Fibroblast of pulmonary artery (primary cell): Measurements from ENCODE around the gene INPP5J.

Experiments
- DNase-seq: peaks from one replicate; pipeline ENCODE4 v3.0.0-alpha.2; 2010; ENCODE audit warnings: low read depth
- H3K4me3 ChIP-seq: replicated peaks from 2 replicates; pipeline ENCODE4 v1.5.1; 2011; ENCODE audit warnings: low read depth, mild to moderate bottlenecking, control low read depth, low read length, moderate library complexity
- CTCF ChIP-seq: IDR thresholded peaks from 2 replicates; pipeline ENCODE4 v1.5.1; 2011; ENCODE audit warnings: mild to moderate bottlenecking, control low read depth, low read length, inconsistent platforms; ENCODE audit errors: missing control alignments

The INPP5J gene

GRCh38 chr22:31173386-31174145 is 50.8 kb downstream of the INPP5J start:
- H3K4me3 ChIP-seq: no peak overlapping the region
- TF ChIP-seq CTCF: no peak
- peak; percentile 77 for DNase-seq

- no peak for DNase-seq
- no peak for TF ChIP-seq CTCF
- H3K4me3 ChIP-seq: no peak overlapping the region
Observed at GRCh38 chr22:31176923-31177322, 54.2 kb downstream of the INPP5J start.

- no peak overlapping the region for H3K4me3 ChIP-seq
- peak; percentile 74 for DNase-seq
- no peak for TF ChIP-seq CTCF
Observed at GRCh38 chr22:31177420-31178162, 54.8 kb downstream of the INPP5J start.

DNA sequence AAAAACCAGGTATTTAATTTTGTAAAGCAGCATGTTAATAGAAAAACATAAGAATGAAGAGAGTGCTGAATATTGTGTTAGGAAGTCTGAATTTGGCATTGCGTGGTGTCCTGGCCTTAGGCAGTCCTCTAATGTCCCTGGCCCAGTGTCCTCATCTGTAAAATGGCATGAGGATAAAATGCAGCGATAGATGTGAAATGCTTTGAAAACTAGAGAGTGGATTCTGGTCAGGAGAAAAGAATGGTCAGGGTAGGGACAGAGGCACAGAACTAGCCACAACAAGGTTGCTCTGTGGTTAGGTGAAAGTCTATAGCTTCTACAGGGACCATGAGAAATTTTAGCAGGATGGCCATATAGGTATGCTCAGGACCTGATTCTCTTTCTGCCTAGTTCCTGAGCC is 56.1 kb downstream of the INPP5J start:
- TF ChIP-seq CTCF: no peak
- no peak overlapping the region for H3K4me3 ChIP-seq
- no peak for DNase-seq

GRCh38 chr22:31179345-31179744 is 56.6 kb downstream of the INPP5J start:
- H3K4me3 ChIP-seq: no peak overlapping the region

GRCh38 chr22:31184015-31184414 is 61.2 kb downstream of the INPP5J start:
- no peak for DNase-seq
- no peak for TF ChIP-seq CTCF
- no peak overlapping the region for H3K4me3 ChIP-seq

More at GRCh38 chr22:31179345-31179744, 56.6 kb downstream of the INPP5J start:
- no peak for TF ChIP-seq CTCF
- DNase-seq: no peak
